ENCODE data around the gene ST3GAL2. TPM values are rescaled to one million over a fixed set of nuclear protein-coding genes. Genes with fewer than 3 reads are reported as not detected.

The ST3GAL2 gene
- total and polyA plus RNA-seq, 4 donors: 8.4 to 37.0 (median 30.5) TPM

- no peak for DNase-seq
- H3K27ac ChIP-seq (ENCODE audit: low read depth in 1 of 2, low read length in 1 of 2): no peak overlapping the region
- H3K9me3 ChIP-seq (ENCODE audit: control insufficient read depth in 4 of 4, insufficient read depth in 3 of 4, low read length in 3 of 4): no peaks in the 10 kb centered on the region
- WGBS, 2 donors: 92 to 95% methylated on average over 8 of the region's 8 CpGs
- ATAC-seq (ENCODE audit: insufficient read depth, low FRiP score): no peak
- peaks cover 0 to 3% (median 0%) of the 10 kb centered on the region in 4 donors for H3K36me3 ChIP-seq (ENCODE audit: control insufficient read depth in 4 of 4, insufficient read depth in 4 of 4, low read length in 4 of 4)
- no peak overlapping the region for H3K4me3 ChIP-seq
- no peaks in the 10 kb centered on the region for H3K27me3 ChIP-seq (ENCODE audit: control insufficient read depth in 3 of 3, insufficient read depth in 3 of 3, low read length in 2 of 3)
- H3K4me1 ChIP-seq (ENCODE audit: control insufficient read depth in 5 of 5, insufficient read depth in 5 of 5, low read length in 5 of 5): peaks cover 3 to 22% (median 8%) of the 10 kb centered on the region in 5 donors
- TF ChIP-seq CTCF (IDR thresholded peaks at IDR 0.05; ENCODE audit: control extremely low read depth, extremely low read depth): no peak
- H3K9ac ChIP-seq (ENCODE audit: insufficient read depth in 1 of 2, low read length in 2 of 2): no peak overlapping the region
Measured at GRCh38 chr16:70441406-70441990, 2.6 kb upstream of the ST3GAL2 start.

DNA sequence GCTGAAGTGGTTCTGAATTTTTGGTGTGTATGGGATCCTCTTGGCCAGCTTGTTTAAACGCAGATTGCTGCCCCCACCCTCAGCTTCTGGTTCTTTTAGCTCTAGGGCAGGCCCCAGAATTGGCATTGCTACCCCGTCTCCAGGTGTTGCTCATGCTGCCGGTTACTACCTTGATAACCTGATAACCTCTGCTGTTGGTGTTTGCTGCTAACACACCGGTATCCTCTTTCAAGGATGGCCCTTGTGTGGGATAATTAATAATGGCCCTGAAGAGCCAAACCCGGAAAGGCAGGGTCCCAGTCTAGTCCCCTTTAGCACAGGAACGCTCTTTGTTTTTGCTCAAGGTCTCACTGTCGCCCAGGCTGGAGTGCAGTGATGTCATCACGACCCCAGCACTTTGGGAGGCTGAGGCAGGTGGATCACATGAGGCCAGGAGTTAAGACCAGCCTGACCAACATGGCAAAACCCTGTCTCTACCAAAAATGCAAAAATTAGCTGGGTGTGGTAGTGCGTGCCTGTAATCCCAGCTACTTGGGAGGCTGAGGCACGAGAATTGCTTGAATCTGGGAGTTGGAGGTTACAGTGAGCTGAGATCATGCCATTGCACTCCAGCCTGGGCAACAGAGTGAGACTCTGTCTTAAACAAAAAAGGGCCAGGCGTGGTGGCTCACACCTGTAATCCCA lies 1.3 kb upstream of the ST3GAL2 start:
- no peak overlapping the region for H3K9ac ChIP-seq (ENCODE audit: insufficient read depth in 1 of 2, low read length in 2 of 2)
- no peak overlapping the region for H3K4me3 ChIP-seq
- 77 to 87% methylated on average over 11 of the region's 11 CpGs for WGBS, 2 donors
- DNase-seq (peak in 1 of 3 donors; percentile 32), ATAC-seq (ENCODE audit: insufficient read depth, low FRiP score) (no peak)
- TF ChIP-seq CTCF (IDR thresholded peaks at IDR 0.05; ENCODE audit: control extremely low read depth, extremely low read depth): no peak
- no peaks in the 10 kb centered on the region for H3K27me3 ChIP-seq (ENCODE audit: control insufficient read depth in 3 of 3, insufficient read depth in 3 of 3, low read length in 2 of 3)
- H3K36me3 ChIP-seq (ENCODE audit: control insufficient read depth in 4 of 4, insufficient read depth in 4 of 4, low read length in 4 of 4): peaks cover 0 to 3% (median under 1%) of the 10 kb centered on the region in 4 donors
- H3K9me3 ChIP-seq (ENCODE audit: control insufficient read depth in 4 of 4, insufficient read depth in 3 of 4, low read length in 3 of 4): no peaks in the 10 kb centered on the region
- H3K27ac ChIP-seq (ENCODE audit: low read depth in 1 of 2, low read length in 1 of 2): no peak overlapping the region
- H3K4me1 ChIP-seq (ENCODE audit: control insufficient read depth in 5 of 5, insufficient read depth in 5 of 5, low read length in 5 of 5): peaks cover 3 to 26% (median 8%) of the 10 kb centered on the region in 5 donors

GRCh38 chr16:70438585-70438968 lies 323 bp downstream of the ST3GAL2 start:
- Histone ChIP-seq H3K9me3 (ENCODE audit: control insufficient read depth in 4 of 4, insufficient read depth in 3 of 4, low read length in 3 of 4) (no peaks in the 10 kb centered on the region), H3K36me3 (ENCODE audit: control insufficient read depth in 4 of 4, insufficient read depth in 4 of 4, low read length in 4 of 4) (peaks cover 0 to 16% (median 6%) of the 10 kb centered on the region in 4 donors), H3K27me3 (ENCODE audit: control insufficient read depth in 3 of 3, insufficient read depth in 3 of 3, low read length in 2 of 3) (no peaks in the 10 kb centered on the region), H3K9ac (ENCODE audit: insufficient read depth in 1 of 2, low read length in 2 of 2) (peak overlapping the region in 1 of 2 donors; percentile 73), H3K27ac (ENCODE audit: low read depth in 1 of 2, low read length in 1 of 2) (peak overlapping the region; percentile 64 to 85), H3K4me1 (ENCODE audit: control insufficient read depth in 5 of 5, insufficient read depth in 5 of 5, low read length in 5 of 5) (peaks cover 11 to 42% (median 18%) of the 10 kb centered on the region in 5 donors), H3K4me3 (peak overlapping the region; percentile 79)
- DNase-seq (peak; percentile 54 to 72 (median 63)), ATAC-seq (ENCODE audit: insufficient read depth, low FRiP score) (no peak)
- no peak for TF ChIP-seq CTCF (IDR thresholded peaks at IDR 0.05; ENCODE audit: control extremely low read depth, extremely low read depth)
- WGBS, 2 donors: 1% methylated on average over 15 to 39 of the region's 39 CpGs

Measured in lung (tissue), 12 donors.